Measurements from ENCODE around the gene PLPP3.
"Not testable (repeated sequence)": the region's sequence is repeated elsewhere in the genome, so short reads cannot be mapped to it uniquely, and the experiment has no call there.

PLPP3 gene

DNA sequence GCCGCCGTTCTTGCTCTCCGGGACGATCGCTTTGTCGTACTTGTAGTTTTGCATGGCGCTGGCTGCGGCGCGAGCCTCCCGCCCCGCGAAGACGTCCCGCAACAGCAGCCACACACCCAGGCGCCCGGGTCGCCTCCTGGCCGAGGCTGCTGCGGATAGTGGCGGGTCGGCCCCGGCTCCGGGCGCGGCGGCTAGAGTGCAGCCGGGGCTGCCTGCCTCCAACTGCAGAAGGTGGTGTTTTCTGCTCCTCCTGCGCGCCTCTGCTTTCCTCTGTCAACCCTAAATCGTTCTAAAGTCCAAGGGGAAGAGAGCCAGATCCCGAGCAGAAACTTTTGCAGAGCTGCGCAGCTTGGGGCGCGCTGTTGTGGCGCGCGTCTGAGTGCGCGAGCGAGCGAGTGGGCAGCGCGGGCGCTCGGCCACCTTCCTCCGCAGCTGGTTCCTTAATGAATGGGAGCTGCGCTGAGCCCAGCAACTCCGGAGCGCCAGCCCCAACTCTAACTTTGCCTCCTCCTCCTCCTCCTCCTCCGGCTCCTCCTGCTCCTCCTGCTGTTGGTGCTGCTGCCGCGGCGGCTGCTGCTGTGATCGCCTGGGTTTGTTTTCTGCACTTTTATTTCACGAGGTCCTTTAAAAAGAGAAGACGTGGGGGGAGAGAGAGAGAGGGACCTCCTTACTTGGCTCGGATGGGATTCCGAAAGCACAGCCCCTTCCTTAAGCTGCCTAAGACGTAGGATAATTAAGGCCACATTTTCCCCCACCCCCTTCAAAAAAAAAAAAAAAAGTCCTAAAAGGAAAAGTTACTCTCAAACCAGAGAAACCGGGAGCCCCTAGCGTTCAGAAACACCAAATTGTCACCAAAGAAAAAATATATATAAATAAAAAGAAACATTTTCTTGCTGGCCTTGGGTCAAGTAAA lies at the start of gene PLPP3:
TSS of gene PLPP3 (minus strand) at position 601 of the 913 bp plus-strand sequence. CDS start at position 54, 547 bp downstream.
- peak; percentile 94 for DNase-seq

DNA sequence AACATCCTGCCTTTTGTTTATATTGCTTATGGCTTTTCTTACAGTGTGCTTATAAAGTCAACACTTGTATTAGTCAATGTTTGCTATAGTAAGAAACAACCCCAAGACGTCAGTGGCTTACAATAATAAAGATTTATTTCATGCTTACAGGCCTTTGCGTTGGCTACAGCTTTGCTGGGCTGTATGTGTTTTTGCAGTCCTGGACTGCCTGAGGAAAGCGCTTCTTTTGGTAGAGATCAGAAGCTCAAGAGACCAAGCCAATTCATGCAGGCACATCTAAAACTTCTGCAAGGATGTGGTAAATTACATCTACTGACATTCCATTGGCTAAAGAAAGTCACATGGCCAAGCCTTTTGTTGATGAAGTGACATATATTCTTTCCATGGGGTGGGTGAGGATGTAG lies 48.3 kb upstream of the PLPP3 start:
- no peak for DNase-seq

DNA sequence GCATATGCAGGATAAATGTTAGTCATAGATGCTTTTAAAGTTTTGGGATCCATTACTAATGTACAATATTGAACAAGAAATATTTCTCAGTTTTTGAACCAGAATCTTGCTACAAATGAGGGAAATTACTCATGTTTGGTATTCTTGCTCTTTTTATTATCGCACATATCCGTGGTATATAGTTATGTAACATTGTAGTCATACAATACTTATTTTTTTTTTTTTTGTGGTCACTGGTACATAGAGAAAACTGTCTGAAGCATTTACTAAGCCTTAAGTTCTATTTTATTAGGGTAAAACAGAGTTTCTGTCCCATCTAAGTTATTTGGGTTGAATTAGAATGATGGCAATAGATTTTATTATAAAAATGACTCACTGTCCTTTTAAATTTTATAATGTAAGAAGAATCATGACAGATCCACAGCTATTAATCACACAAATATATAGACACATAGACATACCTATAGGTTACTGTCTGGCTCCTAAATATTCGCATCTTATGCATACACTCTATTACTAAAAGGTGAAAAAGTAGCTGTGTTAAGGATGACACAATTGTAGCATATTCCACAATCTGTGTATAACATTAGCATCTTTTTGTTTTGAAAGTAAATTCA lies 47.8 kb upstream of the PLPP3 start:
- no peak for DNase-seq

DNA sequence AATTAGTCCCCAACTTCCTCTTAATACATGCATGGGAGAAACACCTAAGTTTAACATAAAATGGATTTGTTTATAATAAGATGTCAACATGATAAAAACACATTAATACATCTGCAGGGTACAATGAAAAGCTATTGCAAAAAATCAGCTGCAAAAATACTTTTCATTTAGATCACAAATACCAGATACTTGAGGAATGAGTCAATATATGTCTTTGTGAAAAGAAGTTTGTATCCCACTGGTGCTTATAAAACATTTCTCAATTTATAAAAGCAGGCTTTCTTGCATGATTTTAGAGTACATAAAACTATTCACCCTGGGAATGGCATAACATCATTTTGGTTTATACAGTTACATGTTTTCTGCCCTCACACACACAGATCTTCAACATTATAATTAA lies 47.2 kb upstream of the PLPP3 start:
- DNase-seq = no peak

DNA sequence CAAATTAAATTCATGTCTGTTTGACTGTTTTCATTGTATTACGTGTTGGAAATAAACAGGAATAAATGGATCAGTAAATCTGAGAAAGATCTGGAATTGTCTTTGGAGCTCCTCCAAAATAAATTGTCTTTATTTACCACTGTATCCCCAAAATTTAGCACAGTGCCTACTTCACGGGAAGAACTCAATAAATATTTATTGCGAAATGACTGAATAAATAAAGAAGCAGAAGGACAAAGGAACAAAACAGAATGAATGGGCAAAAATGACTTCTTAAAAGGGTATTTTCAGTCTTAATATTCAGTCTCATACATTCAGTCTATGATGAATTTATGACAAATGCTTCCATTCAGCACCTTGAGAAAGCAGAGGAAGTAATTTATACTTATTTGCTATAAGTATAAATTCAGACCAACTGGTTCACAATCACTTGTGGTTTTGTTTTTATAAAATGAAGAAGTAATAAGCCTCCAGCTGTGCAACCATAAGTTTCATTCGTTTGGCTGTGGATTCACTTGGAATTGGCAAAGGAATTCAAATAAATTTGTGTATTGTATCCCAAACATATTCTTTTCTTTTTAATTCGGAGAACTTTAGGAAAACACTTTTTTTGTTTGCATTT lies 46.6 kb upstream of the PLPP3 start:
- DNase-seq = no peak

DNA sequence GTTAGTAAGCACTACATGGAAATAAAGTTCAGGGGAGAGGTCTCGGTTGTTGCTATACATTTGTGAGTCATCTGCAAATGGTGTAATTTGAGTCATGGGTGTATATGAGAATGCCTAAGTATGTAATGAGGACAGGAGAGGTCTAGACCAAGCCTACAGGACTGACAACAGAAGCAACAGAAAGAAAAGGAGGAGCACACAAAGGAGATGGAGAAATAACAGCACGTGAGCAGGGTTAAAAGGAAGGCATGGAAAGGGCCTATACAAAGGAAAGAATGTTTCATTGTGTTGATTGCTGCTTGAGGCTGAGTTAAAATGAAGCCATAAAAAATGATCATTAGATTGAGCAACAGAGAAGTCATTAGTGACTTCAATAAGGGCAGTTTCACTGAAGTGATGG lies 37.8 kb upstream of the PLPP3 start:
- DNase-seq = peak; percentile 17

DNA sequence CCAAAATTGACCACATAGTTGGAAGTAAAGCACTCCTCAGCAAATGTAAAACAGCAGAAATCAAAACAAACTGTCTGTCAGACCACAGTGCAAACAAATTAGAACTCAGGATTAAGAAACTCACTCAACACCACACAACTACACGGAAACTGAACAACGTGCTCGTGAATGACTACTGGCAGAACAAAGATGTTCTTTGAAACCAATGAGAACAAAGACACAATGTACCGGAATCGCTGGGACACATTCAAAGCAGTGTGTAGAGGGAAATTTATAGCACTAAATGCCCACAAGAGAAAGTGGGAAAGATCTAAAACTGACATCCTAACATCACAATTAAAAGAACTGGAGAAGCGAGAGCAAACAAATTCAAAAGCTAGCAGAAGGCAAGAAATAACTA lies 31.4 kb upstream of the PLPP3 start:
- DNase-seq = not testable (repeated sequence)

DNA sequence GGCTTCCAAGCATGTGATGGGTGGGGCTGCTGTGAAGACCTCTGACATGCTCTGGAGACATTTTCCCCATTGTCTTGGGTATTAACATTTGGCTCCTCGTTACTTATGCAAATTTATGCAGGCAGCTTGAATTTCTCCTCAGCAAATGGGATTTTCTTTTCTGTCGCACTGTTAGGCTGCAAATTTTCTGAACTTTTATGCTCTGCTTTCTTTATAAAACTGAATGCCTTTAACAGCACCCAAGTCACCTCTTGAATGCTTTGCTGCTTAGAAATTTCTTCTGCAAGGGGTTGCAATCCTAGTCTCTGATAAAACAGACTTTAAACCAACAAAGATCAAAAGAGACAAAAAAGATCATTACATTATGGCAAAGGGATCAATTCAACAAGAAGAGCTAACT lies 30.7 kb upstream of the PLPP3 start:
- not testable (repeated sequence) for DNase-seq

DNA sequence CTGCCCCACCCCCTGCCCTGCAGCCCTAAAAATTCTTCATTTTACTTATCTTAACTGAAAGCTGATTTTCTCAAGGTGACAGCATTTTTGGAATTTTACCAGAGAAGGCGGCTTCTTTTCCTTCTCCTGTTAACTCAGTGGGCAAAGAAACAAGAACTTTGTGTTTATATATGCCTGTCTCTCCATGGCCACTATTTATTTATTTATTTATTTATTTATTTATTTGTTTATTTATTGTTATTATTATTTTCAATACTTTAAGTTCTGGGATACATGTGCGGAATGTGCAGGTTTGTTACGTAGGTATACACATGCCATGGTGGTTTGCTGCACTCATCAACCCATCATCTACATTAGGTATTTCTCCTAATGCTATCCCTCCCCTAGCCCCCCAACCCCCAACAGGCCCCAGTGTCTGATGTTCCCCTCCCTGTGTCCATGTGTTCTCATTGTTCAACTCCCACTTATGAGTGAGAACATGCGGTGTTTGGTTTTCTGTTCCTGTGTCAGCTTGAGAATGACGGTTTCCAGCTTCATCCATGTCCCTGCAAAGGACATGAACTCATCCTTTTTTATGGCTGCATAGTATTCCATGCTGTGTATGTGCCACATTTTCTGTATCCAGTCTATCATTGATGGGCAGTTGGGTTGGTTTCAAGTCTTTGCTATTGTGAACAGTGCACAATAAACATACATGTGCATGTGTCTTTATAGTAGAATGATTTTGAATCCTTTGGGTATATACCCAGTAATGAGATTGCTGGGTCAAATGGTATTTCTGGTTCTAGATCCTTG lies 16.2 kb upstream of the PLPP3 start:
- not testable (repeated sequence) for DNase-seq

DNA sequence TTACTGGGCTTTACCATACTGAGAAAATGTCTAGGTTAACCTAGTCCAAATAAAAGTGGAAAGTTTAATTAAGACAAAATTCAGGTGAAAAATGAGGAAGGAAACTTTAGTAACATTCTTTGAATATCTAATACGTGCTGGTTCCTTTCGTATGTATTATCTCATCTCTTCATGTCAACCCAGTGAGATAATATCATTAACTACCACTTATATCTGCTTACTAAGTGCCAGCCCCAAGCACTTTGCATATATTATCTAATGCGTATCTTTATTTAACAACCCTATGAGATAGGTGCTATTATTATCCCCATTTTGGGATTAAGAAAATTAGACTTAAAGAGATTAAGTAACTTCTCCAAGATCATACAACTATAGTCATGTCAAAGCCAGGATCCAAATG lies 12.5 kb upstream of the PLPP3 start:
- DNase-seq = no peak

DNA sequence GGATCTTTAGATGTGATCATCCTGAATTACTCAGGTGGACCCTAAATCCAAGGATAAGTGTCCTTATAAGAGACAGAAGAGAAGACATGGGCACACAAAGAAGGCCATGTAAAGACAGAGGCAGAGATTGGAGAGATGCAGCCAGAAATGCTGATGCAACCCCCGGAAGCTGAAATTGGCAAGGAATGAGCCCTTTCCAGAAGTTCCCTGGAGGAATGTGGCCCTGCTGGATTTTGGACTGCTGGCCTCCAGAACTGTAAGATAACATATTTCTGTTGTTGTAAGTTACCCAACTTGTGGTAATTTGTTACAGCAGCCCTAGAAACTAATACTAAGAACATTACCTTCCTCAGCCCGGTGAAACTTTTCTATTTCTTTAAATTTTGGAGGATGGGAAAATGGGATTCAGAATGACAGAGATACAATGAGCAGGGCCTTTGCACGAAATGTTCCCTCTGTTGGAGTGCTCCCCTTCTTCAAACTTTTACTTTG lies 11.2 kb upstream of the PLPP3 start:
- no peak for DNase-seq

DNA sequence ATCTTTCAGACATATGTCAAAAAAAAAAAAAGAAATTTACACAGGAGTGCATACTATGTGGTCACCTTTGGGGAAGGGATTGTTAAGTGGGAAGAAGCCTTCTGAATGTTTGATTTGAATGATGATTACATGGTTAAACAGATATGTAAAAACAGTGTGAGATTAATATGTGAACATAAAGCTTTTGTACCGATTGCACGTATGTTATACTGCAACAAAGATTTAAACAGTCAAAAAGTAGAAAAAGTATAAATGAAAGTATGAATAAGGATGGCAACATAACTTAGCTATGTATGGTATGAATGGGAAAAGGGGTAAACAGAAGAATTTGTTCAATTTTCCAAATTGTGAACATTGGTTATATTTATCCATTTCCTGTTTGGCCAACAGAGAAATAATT lies 10.0 kb upstream of the PLPP3 start:
- DNase-seq = no peak

DNA sequence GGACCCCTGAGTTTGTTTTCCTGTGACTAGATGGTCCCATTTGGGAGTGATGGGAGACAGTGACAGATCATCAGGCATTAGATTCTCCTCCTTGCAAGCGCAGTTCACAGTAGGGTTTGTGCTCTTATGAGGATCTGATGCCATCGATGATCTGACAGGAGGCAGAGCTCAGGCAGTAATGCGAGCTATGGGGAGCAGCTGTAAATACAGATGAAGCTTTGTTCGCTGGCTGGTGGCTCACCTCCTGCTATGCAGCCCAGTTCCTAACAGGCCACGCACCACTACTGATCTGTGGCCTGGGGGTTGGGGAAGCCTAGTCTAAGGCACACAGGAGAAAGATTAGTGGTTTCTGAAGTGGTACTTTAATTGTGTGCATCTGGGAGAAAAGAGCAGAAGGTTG lies 7.1 kb upstream of the PLPP3 start:
- no peak for DNase-seq

DNA sequence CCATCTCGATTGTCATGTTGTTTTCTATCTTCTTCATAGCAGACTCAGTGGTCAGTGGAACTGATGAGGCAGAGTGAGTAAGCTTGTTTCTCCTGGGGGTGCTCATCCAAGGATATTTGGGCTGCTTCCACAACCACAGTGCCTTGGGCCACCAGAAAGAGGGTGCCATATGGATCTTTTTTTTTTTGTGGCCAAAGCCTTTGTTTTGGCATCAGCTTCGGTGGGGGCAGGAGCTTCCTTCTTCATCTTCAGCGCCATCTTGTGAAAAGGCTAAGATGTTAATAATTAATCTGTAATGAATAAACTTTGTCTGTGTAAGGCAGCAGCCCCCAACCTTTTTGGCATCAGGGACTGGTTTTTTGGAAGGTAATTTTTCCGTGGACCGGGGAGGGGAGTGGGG lies 6.6 kb upstream of the PLPP3 start:
- DNase-seq = no peak

DNA sequence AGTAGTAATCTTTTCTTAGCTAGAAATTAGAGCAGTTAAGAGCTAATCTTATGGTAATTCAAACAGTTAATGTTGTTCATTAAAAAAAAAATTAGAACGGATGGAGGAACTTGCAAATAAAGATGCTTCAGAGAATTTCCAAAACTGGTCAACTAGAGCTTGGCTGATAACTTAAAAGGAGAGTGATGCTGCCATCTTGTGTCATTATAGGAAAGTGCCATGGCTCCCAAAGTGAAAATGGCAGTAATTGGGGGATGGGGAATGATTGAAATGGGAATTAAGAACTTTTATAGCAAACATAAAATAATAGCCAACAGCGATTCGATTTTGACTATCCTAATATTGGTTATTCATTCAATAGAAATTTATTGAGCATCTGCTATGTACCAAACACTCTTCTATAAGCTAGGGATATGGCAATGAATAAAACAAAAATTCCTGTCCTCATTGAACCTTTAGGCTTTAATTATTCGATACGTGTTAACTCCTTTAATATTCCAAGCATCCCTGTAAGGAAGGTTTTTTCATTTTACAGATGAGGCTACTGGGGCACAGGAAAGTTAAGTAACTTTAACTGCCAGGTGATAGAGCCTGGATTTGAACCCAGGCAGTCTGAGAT lies 5.7 kb upstream of the PLPP3 start:
- peak; percentile 67 for DNase-seq

DNA sequence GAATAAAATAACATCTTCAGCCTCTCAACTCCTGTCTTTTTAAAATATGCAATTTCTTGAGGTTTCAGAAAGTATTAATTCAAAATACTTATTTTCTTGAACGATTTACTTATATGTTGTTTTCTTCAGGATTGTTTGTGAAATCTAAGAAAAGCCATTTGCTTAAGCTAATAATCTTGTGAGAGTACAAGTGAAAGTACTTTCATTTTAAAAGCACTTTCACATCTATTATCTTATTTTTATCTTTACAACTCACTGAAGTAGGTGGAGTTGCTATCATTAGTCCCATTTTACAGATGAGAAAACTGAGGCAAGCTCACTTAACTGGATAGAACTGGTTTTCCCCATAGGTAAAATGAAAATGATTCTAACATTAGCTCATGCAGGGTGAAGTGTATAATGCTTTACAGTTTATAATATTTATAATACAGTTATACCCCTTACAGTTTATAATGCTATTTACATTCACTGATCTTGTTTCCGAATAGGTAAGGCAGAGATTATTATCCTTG lies 4.7 kb upstream of the PLPP3 start:
- no peak for DNase-seq

DNA sequence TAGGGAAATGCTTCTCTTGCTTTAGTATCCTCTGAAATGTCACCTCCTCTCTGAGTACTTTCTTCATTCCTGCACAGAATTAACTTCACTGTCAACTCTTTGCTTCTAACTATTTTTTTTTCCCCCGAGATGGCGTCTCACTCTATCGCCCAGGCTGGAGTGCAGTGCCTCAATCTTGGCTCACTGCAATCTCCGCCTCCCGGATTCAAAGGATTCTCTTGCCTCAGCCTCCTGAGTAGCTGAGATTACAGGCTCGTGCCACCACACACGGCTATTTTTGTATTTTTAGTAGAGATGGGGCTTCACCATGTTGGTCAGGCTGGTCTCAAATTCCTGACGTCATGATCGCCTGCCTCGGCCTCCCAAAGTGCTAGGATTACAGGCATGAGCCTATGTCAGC lies 1.4 kb upstream of the PLPP3 start:
- DNase-seq = no peak

DNA sequence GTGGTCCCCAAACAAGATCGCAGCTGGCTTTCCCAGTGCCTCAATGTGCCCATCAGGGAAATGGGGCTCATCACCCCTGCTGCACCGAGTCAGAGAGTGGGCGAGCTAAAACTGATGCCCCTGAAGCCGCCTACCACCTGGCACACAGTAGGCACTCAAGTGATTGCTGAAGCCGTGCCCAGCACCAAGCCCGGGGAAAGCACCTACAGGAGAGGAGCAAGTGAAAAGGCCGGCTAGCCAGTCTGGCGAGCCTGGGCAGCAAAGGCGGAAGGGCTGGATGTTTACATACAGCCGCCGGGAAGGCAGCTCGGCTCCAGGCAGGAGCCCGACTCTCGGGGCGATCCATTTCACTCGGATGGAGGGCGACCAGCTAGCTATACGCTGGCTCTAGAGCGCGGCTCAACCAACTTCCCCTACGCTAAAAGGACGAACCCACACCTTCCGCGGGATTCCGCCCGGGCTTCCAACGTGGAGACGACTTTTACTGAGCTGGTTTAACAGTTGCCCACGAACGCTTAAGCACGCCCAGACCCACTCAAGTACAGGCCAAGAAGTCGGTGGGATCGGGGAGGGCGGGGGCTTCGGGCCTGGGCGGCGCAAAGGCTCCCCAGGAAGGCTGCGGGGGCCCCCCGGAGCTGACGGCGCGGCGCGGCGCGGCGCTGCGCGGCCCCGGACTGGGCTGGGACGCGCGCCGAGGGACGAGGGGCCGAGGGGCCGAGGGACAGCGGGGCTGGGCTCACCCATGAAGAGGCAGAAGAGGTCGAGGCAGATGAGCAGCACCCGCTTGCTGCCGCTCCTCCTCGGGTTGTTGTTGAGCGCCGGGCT lies 1.0 kb downstream of the PLPP3 start:
- DNase-seq = peak; percentile 84

DNA sequence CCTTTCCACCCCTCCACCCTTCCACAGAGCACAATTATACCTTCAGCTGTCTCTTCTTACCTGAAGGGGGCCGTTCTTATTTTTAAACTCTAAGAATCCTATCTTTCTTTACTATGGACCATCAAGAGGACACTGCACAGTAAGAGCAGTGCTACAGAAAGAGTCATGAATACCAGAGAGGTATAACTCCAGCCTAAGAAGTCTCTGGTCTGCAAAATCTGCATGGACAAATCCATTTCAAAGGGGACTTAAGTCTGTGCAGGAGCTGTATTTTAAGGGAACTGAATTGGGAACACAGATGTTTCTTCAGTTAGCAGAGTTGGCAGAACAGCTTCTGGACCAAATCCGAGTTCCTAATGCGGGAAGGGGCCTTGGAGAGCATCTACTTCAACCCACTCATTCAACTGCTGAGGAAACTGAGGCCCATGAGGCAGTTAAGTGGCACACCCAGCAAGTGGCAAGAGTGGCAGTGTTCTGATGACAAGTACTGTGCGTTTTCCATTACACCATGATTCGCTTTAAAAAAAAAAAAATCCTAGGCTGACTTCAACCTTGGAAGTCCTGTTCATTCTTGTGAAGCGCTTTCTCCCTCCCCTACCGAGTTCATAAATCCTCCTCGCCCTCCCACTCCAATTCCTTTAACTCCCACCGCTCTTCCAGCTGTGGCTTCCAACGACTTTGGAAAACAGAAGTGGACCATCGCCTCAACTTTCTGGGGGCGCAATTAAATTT lies 1.8 kb downstream of the PLPP3 start:
- peak; percentile 52 for DNase-seq

DNA sequence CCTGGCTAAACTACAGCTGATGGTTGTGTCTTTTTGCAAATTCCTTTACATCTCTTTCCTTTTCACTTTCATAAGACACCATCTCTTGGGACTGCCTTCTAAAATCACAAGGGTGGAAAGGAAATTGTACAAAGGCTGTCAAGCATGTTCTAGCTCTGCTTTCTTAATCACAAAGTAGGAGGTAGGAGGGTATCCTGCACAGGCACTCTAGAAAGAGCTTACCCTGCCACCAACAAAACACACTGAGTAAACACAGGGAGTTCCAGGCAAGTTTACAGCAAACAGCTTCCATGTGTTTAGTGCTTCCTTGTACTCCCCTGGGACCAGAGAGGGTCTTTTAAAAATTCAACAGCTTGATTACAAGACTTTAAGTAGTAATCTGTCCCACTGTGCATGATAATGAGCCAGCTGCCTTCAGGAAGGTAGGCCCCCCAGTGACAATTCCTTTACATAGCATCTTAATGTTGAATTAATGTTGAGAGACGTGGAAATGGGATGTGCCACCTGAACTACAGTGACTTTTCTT lies 2.4 kb downstream of the PLPP3 start:
- DNase-seq = peak; percentile 66

All from retina (tissue), 1 donor.